ENCODE measurements around the gene STH. TPM values are rescaled to one million over a fixed set of nuclear protein-coding genes. Genes with fewer than 3 reads are reported as not detected.

Gene STH
- total and polyA plus RNA-seq, 2 of the 4 experiments (the other 2 are of a cell fraction) = not detected

DNA sequence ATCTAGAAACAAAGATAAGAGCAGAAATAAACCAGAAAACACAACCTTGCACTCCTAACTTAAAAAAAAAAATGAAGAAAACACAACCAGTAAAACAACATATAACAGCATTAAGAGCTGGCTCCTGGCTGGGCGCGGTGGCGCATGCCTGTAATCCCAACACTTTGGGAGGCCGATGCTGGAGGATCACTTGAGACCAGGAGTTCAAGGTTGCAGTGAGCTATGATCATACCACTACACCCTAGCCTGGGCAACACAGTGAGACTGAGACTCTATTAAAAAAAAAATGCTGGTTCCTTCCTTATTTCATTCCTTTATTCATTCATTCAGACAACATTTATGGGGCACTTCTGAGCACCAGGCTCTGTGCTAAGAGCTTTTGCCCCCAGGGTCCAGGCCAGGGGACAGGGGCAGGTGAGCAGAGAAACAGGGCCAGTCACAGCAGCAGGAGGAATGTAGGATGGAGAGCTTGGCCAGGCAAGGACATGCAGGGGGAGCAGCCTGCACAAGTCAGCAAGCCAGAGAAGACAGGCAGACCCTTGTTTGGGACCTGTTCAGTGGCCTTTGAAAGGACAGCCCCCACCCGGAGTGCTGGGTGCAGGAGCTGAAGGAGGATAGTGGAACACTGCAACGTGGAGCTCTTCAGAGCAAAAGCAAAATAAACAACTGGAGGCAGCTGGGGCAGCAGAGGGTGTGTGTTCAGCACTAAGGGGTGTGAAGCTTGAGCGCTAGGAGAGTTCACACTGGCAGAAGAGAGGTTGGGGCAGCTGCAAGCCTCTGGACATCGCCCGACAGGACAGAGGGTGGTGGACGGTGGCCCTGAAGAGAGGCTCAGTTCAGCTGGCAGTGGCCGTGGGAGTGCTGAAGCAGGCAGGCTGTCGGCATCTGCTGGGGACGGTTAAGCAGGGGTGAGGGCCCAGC is 2.6 kb downstream of the STH start:
- POLR2A ChIA-PET (ENCODE audit: unreplicated experiment) = no interaction called here

More for the DNA sequence above, 2.6 kb downstream of the STH start:
- no peaks in the 10 kb centered on the region for H4K20me1 ChIP-seq (ENCODE audit: insufficient read depth, low read length)
- TF ChIP-seq BHLHE40 (IDR thresholded peaks at IDR 0.05; ENCODE audit: low read depth, low read length) (no peak), RFX5 (IDR thresholded peaks at IDR 0.05; ENCODE audit: low read depth, low read length) (no peak)
- TF ChIP-seq, protein P1, sequence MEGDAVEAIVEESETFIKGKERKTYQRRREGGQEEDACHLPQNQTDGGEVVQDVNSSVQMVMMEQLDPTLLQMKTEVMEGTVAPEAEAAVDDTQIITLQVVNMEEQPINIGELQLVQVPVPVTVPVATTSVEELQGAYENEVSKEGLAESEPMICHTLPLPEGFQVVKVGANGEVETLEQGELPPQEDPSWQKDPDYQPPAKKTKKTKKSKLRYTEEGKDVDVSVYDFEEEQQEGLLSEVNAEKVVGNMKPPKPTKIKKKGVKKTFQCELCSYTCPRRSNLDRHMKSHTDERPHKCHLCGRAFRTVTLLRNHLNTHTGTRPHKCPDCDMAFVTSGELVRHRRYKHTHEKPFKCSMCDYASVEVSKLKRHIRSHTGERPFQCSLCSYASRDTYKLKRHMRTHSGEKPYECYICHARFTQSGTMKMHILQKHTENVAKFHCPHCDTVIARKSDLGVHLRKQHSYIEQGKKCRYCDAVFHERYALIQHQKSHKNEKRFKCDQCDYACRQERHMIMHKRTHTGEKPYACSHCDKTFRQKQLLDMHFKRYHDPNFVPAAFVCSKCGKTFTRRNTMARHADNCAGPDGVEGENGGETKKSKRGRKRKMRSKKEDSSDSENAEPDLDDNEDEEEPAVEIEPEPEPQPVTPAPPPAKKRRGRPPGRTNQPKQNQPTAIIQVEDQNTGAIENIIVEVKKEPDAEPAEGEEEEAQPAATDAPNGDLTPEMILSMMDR (conservative IDR thresholded peaks at IDR 0.05; ENCODE audit: low read depth, low read length) = no peak
- H3K4me3 ChIP-seq (ENCODE audit: insufficient read depth, low read depth, low read length) = no peak overlapping the region
- no peak for ATAC-seq (ENCODE audit: low read depth)
- BruUV-seq (replicated peaks) = no TSS peak
- H4K8ac ChIP-seq (ENCODE audit: low read depth in 2 of 2, low read length in 2 of 2) = no peak overlapping the region
- no peak overlapping the region for H4K91ac ChIP-seq (ENCODE audit: insufficient read depth, low read depth, low read length)
- H2AFZ ChIP-seq (replicated peaks; ENCODE audit: low read length, poor library complexity) = no peak overlapping the region
- H3K9me3 ChIP-seq (ENCODE audit: control insufficient read depth, insufficient read depth, low read length) = no peaks in the 10 kb centered on the region
- no peak overlapping the region for H2AK9ac ChIP-seq (replicated peaks; ENCODE audit: low read depth, low read length, poor library complexity)
- H2AK5ac ChIP-seq (ENCODE audit: low read depth, low read length) = no peak overlapping the region
- H2BK120ac ChIP-seq (ENCODE audit: low read depth, low read length) = no peak overlapping the region
- no peaks in the 10 kb centered on the region for H3K36me3 ChIP-seq (ENCODE audit: control insufficient read depth, insufficient read depth, low read length)
- no peak for DNase-seq
- H3K27ac ChIP-seq (ENCODE audit: insufficient read depth, low read length) = no peak overlapping the region
- H3K79me1 ChIP-seq (ENCODE audit: low read depth in 1 of 2, low read length in 2 of 2) = no peaks in the 10 kb centered on the region
- H4K5ac ChIP-seq (ENCODE audit: low read depth, low read length) = no peak overlapping the region
- H3K9ac ChIP-seq (ENCODE audit: low read depth, low read length) = no peak overlapping the region
- CTCF ChIA-PET = interaction anchor here (1.2 to 1.3 kb wide), 2 partner anchors 211 to 285 kb away, joined by 3 to 4 read pairs; no protein-coding TSS in a partner anchor
- intact Hi-C loops (cut with micrococcal nuclease) = loop anchor here (1.0 to 10.0 kb wide), 2 partner anchors 212 to 283 kb away; no protein-coding TSS in a partner anchor
- H3K14ac ChIP-seq (replicated peaks; ENCODE audit: low read depth, low read length) = no peak overlapping the region
- in situ Hi-C loops (cut with MboI; ENCODE audit: low sequenced_read_pairs) = no loop called here
- dilution Hi-C loops (cut with HindIII; ENCODE audit: low sequenced_read_pairs, unreplicated experiment) = no loop called here
- no peak overlapping the region for H2BK5ac ChIP-seq (ENCODE audit: low read depth, low read length, poor library complexity, severe bottlenecking)
- H2BK15ac ChIP-seq (ENCODE audit: low read depth, low read length) = no peak overlapping the region
- H2BK20ac ChIP-seq (ENCODE audit: low read depth, low read length) = no peak overlapping the region
- 39% methylated on average over 7 of the region's 13 CpGs; no CpG with 5 or more reads in 1 of the 2 experiments for WGBS, 2 experiments (ENCODE audit: extremely low coverage in 2 of 2, insufficient read length in 1 of 2)
- H3K27me3 ChIP-seq (ENCODE audit: control insufficient read depth, insufficient read depth, low read length) = peaks cover 7% of the 10 kb centered on the region; the same call in 1 of the 2 replicates
- no peak overlapping the region for H3K56ac ChIP-seq (ENCODE audit: extremely low read depth, insufficient read depth, low read length)
- no peak overlapping the region for H3K23ac ChIP-seq (ENCODE audit: low read depth, low read length)
- H3K4me2 ChIP-seq (ENCODE audit: low read depth, low read length) = no peak overlapping the region
- peaks cover 8% of the 10 kb centered on the region for H3K4me1 ChIP-seq (ENCODE audit: control insufficient read depth, insufficient read depth, low read length)
- H3K18ac ChIP-seq (ENCODE audit: low read depth, low read length) = no peak overlapping the region
- H3K4ac ChIP-seq (ENCODE audit: low read depth, low read length) = no peak overlapping the region
- no peaks in the 10 kb centered on the region for H3K9me1 ChIP-seq (ENCODE audit: insufficient read depth, low read length)

Measured in IMR-90 (cell line).